NCI-H2107 treated with DMSO at 0.1 percent for 48 hours (cell line): Measurements from ENCODE around the gene PAK4.

ENCODE experiments used
- DNase-seq: peaks from one replicate; lab custom pipeline; 2025; ENCODE audit not compliant: unreplicated experiment; lab: John Stamatoyannopoulos, UW

PAK4 gene

DNA sequence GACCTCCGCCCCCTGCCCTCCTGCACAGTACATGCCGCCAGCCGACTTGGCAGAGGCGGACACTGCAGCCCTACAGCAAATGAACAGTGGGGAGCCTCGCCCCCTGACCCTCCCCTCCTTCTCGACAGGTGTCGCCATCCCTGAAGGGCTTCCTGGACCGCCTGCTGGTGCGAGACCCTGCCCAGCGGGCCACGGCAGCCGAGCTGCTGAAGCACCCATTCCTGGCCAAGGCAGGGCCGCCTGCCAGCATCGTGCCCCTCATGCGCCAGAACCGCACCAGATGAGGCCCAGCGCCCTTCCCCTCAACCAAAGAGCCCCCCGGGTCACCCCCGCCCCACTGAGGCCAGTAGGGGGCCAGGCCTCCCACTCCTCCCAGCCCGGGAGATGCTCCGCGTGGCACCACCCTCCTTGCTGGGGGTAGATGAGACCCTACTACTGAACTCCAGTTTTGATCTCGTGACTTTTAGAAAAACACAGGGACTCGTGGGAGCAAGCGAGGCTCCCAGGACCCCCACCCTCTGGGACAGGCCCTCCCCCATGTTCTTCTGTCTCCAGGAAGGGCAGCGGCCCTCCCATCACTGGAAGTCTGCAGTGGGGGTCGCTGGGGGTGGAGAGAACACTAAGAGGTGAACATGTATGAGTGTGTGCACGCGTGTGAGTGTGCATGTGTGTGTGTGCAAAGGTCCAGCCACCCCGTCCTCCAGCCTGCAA lies 52.9 kb downstream of the PAK4 start:
- no peak for DNase-seq

- no peak for DNase-seq
Measured at GRCh38 chr19:39179754-39180153, 54.2 kb downstream of the PAK4 start.

GRCh38 chr19:39180749-39181148 lies 55.2 kb downstream of the PAK4 start:
- DNase-seq: no peak

GRCh38 chr19:39181500-39182173 lies 56.1 kb downstream of the PAK4 start:
- DNase-seq: no peak

DNA sequence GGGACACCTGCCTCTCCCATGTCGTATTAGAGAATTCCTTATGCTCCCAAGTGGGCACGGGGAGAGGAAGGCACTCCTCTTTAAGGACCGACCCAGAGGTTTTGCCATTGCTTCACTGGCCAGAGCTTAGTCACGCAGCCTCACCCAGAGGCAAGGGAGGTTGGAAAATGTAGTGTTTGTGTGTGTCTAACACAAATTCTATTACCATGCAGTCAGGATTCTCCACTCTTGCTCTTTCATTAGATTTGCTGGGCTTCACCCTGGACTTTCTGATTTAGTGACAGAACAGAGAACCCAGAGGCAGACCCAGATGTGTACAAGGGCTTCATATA lies 56.6 kb downstream of the PAK4 start:
- no peak for DNase-seq

GRCh38 chr19:39183104-39183503 lies 57.5 kb downstream of the PAK4 start:
- no peak for DNase-seq

DNA sequence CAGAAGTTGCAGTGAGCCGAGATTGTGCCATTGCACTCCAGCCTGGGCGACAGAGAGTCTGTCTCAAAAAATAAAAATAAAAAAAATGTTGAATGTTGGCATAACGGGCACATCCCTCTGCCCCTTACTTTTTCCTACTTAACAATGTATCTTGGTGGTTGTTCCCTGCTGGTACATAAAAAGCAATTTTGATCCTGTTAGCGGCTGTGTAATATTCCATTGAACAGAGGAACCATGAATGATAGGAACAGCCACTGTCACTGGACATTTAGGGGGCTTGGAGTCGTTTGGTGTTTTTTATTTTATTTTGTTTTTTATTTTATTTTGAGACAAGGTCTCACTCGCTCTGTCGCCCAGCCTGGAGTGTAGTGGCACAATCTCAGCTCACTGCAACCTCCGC lies 60.8 kb downstream of the PAK4 start:
- no peak for DNase-seq

- no peak for DNase-seq
Measured at GRCh38 chr19:39187552-39187943, 62.0 kb downstream of the PAK4 start.

DNA sequence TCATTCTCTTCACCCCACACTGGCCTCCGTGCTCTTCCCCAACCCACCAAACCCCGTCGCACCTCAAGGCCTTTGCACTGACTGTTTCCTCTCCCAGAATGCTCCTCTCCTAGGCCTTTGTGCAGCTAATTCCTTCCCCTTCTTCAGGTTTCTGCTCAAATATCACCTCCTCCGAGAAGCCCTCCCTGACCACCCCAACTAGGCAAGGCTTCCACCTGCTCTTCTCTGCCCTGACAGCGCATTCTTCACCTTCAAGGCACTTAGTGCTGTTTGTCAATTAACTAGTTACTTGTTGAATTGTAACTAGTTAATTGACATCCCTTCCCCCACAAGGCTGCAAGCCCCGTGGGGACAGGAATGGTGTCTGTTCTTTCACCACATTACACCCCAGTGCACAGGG lies 63.4 kb downstream of the PAK4 start:
- DNase-seq: no peak

GRCh38 chr19:39190768-39191167 lies 65.2 kb downstream of the PAK4 start:
- no peak for DNase-seq

DNA sequence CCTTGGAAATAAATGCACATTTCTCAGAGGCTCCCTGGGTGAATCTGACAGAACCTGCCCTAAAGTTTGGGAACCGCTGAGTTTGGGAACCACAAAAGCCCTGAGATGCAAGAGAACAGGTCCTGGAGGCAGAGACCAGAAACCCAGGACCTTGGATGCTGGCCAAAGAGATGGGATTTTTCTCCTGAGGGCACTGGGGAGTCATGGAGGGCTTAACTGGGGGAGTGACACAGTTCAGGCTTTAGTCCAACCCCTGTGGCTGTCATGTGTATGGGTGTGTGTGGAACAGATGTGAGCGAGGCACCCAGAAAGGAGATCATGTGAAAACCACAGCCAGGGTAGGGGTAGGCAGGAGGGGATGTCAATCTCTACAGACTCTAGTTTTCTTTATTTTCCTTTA lies 67.3 kb downstream of the PAK4 start:
- no peak for DNase-seq

DNA sequence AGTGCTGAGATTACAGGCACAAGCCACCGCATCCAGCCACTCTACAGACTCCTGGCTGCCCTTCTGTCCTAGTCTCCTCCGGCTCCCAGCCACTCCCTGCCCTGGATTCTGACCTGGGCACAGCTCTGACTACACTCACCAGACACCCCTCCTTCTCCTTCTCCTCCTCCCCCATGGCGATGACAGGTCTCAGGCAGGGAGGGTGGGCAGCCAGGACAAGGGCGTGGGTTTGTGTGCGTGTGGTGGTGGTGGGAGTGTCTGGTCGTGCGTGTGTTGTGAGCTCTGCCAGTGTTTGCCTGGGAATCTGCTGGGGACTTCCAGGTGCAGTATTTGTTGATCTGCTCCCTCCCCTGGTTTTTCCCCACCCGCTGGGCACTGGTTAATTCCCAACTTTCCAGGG lies 68.2 kb downstream of the PAK4 start:
- DNase-seq: no peak

DNA sequence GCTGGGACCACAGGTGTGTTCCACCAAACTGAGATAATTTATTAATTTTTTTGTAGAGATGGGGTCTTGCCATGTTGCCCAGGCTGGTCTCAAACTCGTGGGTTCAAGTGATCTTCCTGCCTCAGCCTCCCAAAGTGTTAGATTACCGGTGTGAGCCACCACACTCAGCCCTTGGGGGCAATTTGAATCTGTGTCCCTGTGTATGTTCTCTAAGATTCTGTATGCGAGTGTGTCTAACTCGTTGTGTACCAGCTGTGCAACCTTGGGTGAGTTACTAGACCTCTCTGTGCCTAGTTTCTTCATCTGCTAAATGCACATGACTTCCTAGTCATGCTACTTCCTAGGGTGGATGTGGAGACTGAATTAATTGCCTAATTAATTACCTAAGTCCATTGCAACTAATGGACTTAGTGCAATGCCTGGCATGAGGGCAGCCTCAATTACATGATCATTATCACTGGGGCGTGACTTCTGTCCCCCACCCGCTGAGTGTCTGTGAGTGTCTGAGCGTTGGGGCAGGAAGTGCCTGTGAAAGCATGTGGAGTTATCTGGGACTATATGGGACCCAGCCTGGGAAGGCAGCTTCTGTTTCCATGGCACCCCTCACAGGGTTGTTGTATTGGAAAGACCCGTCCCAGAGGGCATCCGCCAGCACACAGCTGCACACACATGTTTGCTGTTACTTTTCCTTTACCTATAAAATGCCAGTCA lies 69.4 kb downstream of the PAK4 start:
- no peak for DNase-seq

GRCh38 chr19:39195755-39196154 lies 70.2 kb downstream of the PAK4 start:
- no peak for DNase-seq

DNA sequence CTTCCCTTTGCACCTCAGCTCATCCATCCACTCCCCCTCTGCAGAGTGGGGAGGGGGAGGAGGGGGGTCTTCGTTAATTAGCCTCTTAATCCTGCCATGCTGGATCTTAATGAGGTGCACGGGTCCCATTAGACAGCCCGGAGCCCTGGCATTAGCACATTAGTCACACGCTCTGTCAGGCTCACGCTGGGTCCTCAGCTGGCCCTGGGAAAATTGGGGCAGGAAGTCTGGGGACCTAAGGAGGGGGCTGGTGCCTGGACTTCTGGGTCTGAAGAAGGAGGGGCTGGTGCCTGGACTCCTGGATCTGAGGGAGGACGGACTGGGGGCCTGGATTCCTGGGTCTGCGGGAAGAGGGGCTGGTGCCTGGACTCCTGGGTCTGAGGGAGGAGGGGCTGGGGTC lies 70.7 kb downstream of the PAK4 start:
- no peak for DNase-seq

DNA sequence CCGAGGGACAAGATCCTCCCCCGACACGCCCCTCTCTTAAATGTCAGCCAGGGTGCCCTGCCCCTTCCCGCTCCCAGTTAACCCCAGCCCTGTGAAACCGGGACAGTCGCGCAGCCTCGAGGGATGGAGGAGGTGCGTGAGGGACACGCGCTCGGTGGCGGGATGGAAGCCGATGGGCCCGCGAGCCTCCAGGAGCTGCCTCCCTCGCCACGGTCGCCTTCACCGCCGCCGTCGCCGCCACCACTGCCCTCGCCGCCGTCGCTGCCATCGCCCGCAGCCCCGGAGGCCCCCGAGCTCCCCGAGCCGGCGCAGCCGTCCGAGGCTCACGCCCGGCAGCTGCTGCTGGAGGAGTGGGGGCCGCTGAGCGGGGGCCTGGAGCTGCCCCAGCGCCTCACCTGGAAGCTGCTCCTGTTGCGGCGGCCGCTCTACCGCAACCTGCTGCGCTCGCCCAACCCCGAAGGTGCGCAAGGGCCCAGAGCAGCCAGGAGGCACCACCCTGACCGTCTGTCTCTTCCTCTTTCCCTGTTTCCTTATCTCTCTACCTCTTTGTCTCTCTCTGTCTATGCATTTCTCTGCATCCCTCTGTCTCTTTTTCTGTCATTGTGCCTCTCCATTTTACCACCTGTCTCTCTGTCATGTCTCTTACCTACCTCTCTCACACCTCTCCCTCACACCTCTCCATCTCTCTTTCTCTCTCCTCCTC lies 71.4 kb downstream of the PAK4 start, which contains the start of gene NCCRP1:
NCCRP1 (plus strand) TSS at position 105 of the 703 bp plus-strand sequence; CDS start at position 124, 19 bp downstream.
- no peak for DNase-seq

GRCh38 chr19:39197808-39198207 lies 72.2 kb downstream of the PAK4 start:
- no peak for DNase-seq

DNA sequence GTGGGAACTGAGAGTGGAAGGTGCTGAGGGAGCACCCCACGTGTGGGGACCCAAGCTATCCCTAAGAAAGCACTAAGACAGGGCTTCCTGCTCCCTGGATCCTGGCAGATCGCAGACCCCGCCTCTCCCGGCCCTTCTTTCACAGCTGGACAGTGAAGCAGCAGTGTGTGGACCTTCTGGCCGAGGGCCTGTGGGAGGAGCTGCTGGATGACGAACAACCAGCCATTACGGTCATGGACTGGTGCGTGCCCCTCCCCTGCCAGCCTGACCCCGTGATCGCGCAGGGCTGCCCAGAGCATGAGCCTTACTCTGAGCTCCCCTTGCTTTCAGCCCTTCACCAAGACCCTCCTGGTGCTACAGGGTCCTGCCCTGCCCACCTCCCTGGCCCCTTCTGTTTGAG lies 73.4 kb downstream of the PAK4 start:
- no peak for DNase-seq

- no peak for DNase-seq
Measured at GRCh38 chr19:39200066-39200802, 74.6 kb downstream of the PAK4 start.

DNA sequence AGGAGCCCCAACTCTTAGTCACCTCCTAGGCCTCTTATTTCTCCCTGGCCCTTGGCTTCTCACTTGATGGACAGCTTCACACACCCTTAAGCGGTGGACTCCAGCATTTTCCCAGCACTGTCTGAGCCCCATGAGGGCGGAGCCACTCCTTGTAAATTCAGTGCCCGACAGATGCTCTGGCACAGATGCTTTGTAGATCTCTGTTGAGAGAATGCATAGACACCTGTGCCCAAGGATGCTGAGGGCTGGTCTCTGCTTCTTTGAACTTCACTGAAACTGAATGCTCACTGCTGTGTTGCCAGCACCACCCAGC lies 75.2 kb downstream of the PAK4 start:
- no peak for DNase-seq

GRCh38 chr19:39202998-39203355 lies 77.4 kb downstream of the PAK4 start:
- no peak for DNase-seq
